ENCODE results near the gene TIMP3.
"Not testable (repeated sequence)": the region's sequence is repeated elsewhere in the genome, so short reads cannot be mapped to it uniquely, and the experiment has no call there.

TIMP3 gene

DNA sequence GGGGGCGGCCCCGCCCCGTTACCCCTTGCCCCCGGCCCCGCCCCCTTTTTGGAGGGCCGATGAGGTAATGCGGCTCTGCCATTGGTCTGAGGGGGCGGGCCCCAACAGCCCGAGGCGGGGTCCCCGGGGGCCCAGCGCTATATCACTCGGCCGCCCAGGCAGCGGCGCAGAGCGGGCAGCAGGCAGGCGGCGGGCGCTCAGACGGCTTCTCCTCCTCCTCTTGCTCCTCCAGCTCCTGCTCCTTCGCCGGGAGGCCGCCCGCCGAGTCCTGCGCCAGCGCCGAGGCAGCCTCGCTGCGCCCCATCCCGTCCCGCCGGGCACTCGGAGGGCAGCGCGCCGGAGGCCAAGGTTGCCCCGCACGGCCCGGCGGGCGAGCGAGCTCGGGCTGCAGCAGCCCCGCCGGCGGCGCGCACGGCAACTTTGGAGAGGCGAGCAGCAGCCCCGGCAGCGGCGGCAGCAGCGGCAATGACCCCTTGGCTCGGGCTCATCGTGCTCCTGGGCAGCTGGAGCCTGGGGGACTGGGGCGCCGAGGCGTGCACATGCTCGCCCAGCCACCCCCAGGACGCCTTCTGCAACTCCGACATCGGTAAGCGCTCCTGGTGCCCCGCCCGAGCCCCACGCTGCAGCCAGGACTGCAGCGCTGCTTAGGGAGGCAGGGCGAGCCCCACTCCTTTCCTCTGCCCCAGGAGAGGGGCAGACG lies at the start of gene TIMP3:
Gene TIMP3, plus strand, starts transcription at position 169 of the 700 bp plus-strand sequence. Its CDS starts 297 bp downstream, at position 466.
- in situ Hi-C loops (cut with HindIII; ENCODE audit: low sequenced_read_pairs), result no loop called here

DNA sequence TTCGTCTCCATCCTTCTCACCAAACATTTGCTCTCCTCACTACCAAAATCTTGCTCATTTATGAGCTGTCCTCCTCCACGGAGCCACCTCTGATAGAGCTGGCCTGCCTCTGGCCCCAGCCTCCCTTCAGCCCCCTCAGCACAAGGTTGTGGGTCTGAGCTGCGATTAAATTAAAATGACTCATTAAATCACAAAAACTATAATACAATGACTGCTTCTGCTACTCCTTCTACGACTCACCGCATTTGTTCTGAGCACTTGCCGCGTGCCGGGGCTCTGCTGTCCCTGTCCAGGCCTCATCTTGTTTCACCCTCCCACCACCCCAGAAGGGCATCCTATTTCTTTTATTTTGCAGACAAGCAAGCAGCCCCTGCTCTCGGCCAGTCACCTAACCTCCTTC lies 49.2 kb upstream of the TIMP3 start:
- in situ Hi-C loops (cut with HindIII; ENCODE audit: low sequenced_read_pairs), result no loop called here

GRCh38 chr22:32752816-32753520 lies 48.5 kb upstream of the TIMP3 start:
- in situ Hi-C loops (cut with HindIII; ENCODE audit: low sequenced_read_pairs), result no loop called here

DNA sequence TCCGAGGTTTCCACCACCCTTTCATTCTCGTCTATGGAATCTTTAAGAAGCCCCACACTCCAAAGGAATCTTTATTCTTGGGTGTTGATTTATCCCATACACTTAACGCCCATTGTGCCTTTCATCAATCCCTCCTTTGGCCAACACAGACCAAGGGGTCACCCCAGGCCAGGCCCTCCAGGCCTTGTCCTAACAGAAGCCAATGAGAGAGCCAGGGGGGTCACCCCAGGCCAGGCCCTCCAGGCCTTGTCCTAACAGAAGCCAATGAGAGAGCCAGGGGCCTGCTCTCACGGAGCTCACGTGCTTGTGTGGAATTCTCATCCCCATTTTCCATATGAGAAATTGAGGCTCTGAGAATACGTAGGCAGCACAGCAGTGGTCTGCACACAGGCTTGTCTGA lies 47.9 kb upstream of the TIMP3 start:
- in situ Hi-C loops (cut with HindIII; ENCODE audit: low sequenced_read_pairs), result no loop called here

GRCh38 chr22:32754413-32755041 lies 47.0 kb upstream of the TIMP3 start:
- in situ Hi-C loops (cut with HindIII; ENCODE audit: low sequenced_read_pairs), result no loop called here

DNA sequence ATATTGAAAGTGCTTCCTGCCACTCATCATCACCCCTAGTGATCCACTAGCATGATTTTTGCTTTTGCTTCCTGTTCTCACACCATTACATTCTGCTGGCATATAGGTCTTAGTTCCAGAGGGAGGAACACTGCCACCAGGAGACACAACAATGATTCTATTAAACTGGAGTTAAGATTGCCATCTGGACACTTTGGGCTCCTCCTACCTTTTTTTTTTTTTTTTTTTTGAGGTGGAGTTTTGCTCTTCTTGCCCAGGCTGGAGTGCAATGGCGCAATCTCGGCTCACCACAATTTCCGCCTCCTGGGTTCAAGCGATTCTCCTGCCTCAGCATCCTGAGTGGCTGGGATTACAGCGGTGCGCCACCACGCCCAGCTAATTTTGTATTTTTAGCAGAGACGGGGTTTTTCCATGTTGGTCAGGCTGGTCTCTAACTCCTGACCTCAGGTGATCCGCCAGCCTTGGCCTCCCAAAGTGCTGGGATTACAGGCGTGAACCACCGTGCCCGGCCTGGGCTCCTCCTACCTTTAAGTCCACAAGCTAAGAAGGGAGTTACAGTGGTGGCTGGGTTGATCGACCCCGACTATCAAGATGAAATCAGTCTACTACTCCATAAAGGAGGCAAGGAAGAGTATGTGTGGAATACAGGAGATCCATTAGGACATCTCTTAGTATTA lies 44.3 kb upstream of the TIMP3 start:
- in situ Hi-C loops (cut with HindIII; ENCODE audit: low sequenced_read_pairs), result not testable (repeated sequence)

- in situ Hi-C loops (cut with HindIII; ENCODE audit: low sequenced_read_pairs), result no loop called here
Measured at GRCh38 chr22:32758866-32759385, 42.6 kb upstream of the TIMP3 start.

DNA sequence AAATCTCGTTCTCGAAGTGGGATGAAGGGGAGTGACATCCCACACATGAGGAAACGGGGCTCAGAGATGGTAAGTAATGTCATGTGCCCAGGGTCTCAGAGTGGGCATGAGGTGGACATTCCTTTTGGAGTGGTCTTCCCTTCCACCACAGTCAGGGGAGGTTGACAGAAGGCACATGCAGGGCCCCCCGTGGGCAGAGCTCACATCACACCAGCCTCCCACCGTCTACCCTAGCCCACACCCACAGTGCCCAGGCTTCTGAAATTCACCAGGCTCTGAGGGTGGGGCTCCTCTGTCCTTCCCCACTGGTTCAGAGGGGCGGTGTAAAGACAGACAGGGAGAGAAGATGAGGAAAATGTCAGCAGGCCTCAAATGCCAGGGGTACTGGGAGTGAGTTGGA lies 41.1 kb upstream of the TIMP3 start:
- in situ Hi-C loops (cut with HindIII; ENCODE audit: low sequenced_read_pairs), result no loop called here

DNA sequence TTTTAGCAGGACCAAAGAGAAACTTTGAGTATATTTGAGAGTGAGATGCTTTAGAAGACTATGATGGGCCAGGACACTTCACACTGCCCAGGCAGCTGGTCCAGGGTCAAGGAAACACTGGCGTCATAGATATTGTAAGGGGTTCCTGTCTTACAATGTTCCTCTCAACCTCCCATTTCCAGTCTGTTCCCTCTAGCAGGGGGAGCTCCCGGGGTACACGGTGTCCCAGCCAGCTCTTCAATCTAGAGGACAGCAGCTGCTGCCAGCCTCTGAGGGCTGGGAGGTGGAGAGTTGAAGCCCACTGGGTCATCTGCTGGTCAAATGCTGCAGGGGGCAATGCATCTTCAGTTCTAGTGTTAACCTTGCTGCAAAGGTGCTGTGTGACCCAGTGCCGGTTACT lies 40.7 kb upstream of the TIMP3 start:
- in situ Hi-C loops (cut with HindIII; ENCODE audit: low sequenced_read_pairs), result no loop called here

DNA sequence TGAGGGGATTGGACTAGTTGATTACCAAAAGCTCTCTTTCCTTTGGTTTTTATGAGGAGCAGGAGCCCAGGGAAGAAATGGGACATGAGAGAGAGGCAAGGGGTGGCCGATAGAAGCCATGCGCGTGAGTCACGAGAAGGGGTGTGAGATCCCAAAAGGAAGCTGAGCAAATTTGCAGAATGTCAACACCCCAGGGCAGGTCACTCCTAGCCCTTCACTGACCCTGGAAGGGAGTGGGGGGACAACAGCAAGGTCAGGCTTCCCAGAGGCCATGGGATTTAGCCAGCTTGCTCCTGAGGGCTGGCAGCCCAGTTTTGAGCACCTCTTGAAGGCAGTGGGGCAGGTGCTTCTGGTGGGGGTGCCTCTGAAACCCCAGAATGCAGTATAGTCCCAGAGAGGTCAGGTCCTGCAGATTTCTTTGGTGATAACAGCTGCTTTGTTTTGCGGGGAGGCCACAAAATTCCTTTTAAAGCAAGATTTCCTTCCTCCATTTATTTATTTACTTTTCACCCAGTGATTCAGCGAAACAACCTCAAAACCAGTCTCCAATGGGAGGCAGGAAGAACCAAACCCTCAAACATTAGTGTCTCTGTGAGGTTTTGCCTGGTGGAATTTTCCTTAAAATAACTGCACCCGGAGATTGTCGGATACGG lies 40.1 kb upstream of the TIMP3 start:
- in situ Hi-C loops (cut with HindIII; ENCODE audit: low sequenced_read_pairs), result no loop called here

DNA sequence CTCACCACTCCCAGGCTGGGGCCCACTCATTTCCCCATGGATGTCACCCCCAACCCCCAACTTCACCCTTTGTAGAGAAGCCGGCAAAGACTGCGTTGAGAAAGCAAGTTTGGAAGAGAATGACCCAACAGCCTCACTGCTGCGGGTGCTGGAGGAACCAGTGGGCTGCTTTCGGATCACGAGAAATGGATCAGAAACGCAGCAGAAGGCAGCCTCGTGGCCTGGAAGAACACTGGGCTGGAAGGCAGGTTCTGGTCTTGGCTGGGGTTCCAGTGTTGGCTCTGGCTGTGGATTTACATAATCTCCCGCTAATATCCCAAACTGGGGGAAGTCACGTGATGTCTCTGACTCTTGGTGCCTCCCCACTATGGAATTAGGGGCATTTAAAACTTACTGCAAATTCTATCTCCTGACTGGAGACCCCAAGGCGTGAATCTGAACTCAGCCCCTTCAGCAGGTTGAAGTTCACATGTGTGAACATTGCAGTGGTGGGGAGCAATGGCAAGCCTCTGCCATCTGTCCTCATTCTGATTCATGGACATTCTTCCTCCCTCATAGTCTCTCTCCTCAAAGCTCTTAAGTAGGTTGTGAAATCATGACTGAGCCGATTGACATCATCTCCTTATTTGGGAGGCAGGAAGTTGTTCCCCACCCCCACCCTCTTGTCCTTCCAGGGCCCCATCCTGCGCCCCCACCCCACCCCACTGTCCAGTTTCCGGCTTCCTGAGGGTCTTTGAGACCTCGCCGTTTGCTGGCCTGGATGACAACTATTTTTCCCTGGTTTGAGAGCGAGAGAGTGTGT lies 37.0 kb upstream of the TIMP3 start:
- in situ Hi-C loops (cut with HindIII; ENCODE audit: low sequenced_read_pairs), result no loop called here

DNA sequence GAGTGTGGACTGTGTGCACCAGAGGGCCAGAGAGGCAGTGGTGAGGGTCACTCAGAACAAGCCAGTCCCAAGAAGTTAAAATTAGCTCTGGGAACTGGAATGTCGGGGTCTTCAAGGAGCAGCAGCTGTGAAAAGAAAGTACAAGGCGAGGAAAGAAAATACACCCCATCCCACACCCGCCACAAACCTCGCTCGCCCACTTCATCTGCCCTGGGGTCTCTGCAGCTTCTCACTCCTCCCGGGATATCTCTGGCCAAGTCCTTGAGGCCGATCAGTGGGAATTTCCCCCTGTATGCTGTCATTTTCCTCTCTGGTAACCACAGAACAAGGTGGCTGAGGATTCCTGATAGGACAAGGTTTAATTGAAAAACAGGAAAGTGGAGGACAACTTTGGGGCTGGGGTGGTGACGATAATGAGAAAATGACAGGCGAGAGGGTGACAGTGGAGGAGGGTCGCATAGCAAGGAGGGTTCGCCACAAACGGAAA lies 36.3 kb upstream of the TIMP3 start:
- in situ Hi-C loops (cut with HindIII; ENCODE audit: low sequenced_read_pairs), result no loop called here

- in situ Hi-C loops (cut with HindIII; ENCODE audit: low sequenced_read_pairs), result loop anchor here (5.0 kb wide), 1 partner anchor 59 kb away; no protein-coding TSS in a partner anchor
Measured at GRCh38 chr22:32771756-32772155, 29.7 kb upstream of the TIMP3 start.

GRCh38 chr22:32775957-32776356 lies 25.5 kb upstream of the TIMP3 start:
- in situ Hi-C loops (cut with HindIII; ENCODE audit: low sequenced_read_pairs), result no loop called here

DNA sequence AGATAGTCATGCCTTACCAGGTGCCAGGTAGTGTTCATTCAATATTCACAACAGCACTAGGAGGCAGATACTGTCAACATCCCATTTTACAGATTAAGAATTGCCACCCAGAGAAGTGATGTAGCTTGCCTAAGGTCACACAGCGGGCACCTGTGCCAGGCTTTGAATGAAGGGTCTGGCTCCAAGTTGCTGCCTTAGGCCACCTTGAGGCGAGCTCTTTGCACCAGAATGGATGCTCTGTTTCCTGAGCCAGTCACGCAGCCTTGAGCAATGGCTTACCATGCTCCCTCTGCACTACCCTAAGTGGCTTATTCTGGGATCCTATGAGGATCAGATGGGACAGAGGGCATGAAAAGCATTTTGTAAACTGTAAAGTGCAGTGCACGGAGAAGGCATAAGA lies 25.1 kb upstream of the TIMP3 start:
- in situ Hi-C loops (cut with HindIII; ENCODE audit: low sequenced_read_pairs), result no loop called here

DNA sequence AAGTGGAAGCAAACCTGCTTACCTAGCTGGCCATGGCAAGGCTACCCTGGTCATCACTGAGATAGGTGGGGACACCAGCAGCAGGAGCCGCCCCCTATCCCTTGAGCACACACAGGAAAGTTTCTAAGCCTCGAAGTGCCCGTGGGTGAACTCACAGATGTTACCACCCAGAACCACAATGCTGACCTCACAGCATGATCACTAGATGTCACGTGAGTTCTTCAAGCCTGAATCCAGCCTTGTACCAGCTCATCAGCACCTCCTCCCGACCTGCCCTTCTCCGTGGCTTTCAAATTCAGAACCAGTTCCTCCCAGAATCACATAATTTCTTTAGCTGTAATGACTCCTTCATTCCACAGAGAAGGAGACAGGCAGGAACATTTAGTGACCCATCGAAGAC lies 24.7 kb upstream of the TIMP3 start:
- in situ Hi-C loops (cut with HindIII; ENCODE audit: low sequenced_read_pairs), result no loop called here

DNA sequence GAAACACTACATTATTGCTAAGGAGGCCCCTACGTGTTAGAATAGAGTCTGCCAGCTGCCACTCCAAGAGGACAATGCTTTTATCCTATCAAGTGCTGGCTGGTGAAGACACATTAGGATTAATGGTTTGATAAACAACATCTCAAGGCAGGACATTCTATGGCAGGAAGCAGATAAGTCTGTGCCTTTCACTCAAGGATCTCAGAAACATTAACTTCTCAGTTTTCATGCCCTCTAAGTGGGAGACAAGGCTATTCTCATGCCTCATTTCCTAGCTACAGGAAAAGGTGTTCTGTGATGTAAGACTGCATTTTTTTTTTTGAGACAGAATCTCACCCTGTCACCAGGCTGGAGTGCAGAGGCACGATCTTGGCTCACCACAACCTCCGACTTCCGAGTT lies 23.5 kb upstream of the TIMP3 start:
- in situ Hi-C loops (cut with HindIII; ENCODE audit: low sequenced_read_pairs), result no loop called here

- in situ Hi-C loops (cut with HindIII; ENCODE audit: low sequenced_read_pairs), result no loop called here
Measured at GRCh38 chr22:32780726-32781310, 20.7 kb upstream of the TIMP3 start.

DNA sequence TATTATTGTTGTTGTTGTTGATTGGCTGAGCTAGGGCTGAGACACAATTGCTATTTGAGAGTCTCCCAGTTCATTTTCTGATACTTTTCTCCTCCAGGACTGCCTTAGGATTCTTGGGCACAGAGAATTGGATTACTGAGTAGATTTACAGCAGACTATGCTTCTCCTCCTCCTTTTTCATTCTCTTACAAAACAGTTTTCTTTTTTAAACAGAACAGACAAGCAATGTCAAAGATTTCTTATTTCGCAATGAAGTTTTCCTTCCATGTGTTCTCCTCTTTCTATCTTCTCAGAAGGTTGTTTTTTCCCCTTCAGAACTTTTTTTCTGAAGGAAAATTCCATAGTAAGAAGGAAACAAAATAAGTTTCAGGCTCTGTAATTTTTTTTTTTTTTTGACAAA lies 19.8 kb upstream of the TIMP3 start:
- in situ Hi-C loops (cut with HindIII; ENCODE audit: low sequenced_read_pairs), result no loop called here
